OCI-LY3 (cell line): ENCODE results near the gene TMEM147.

Source experiments
- H2AFZ ChIP-seq: fragments of 200-600, 300-600 bp; shearing (Covaris generic); 2 replicates; pipeline ENCODE4 v1.6.0; 2014; ENCODE audit warnings: antibody characterized with exemption, low read depth, low read length
- H3K27ac ChIP-seq: fragments of 200-600, 300-600 bp; sonication (generic); 2 replicates; pipeline ENCODE4 v1.5.1; 2014; ENCODE audit warnings: mild to moderate bottlenecking, low read length, moderate library complexity, mixed read lengths
- H3K27me3 ChIP-seq: fragments of 200-600, 300-600 bp; sonication (generic); 2 replicates; pipeline ENCODE4 v1.6.1; 2014; ENCODE audit warnings: low read depth, low read length, mixed read lengths
- H3K36me3 ChIP-seq: fragments of 200-600, 300-600 bp; sonication (generic); replicated peaks from 2 replicates; pipeline ENCODE3; 2014; ENCODE audit warnings: low read depth, low read length, mixed read lengths
- H3K4me1 ChIP-seq: fragments of 300-600, 200-600 bp; sonication (generic); 2 replicates; pipeline ENCODE4 v1.6.1; 2014; ENCODE audit warnings: low read length, mixed read lengths
- H3K4me2 ChIP-seq: fragments of 200-600, 300-600 bp; sonication (generic); 2 replicates; pipeline ENCODE4 v1.6.1; 2014; ENCODE audit warnings: low read length, mixed read lengths
- H3K4me3 ChIP-seq: fragments of 300-600, 200-600 bp; sonication (generic); 2 replicates; pipeline ENCODE4 v1.5.1; 2014; ENCODE audit warnings: antibody characterized with exemption, mild to moderate bottlenecking, low read length, moderate library complexity
- H3K79me2 ChIP-seq: fragments of 300-600, 200-600 bp; shearing (Covaris generic); 2 replicates; pipeline ENCODE4 v1.6.1; 2014; ENCODE audit warnings: mild to moderate bottlenecking, low read length, mixed read lengths
- H3K9ac ChIP-seq: fragments of 300-600, 200-600 bp; shearing (Covaris generic); 2 replicates; pipeline ENCODE4 v1.6.0; 2014; ENCODE audit warnings: mild to moderate bottlenecking, low read length, moderate library complexity
- H3K9me3 ChIP-seq: fragments of 200-600, 300-600 bp; shearing (Covaris generic); 2 replicates; pipeline ENCODE4 v1.6.1; 2014; ENCODE audit warnings: low read length, mixed read lengths; ENCODE audit not compliant: insufficient read depth
- H4K20me1 ChIP-seq: fragments of 200-600, 300-600 bp; sonication (generic); 2 replicates; pipeline ENCODE4 v1.6.1; 2016; ENCODE audit warnings: low read length, mixed read lengths; ENCODE audit not compliant: insufficient read depth
- CTCF ChIP-seq: fragments of 200-600, 300-600 bp; sonication (generic); IDR thresholded peaks from 2 replicates; pipeline ENCODE4 v1.5.1; 2014; ENCODE audit warnings: antibody characterized with exemption, low read length, low read depth
- EZH2phosphoT487 ChIP-seq: fragments of 200-600 bp; shearing (Covaris generic); IDR thresholded peaks from 2 replicates; pipeline ENCODE4 v1.6.1; 2018; ENCODE audit warnings: antibody characterized with exemption, mixed run types, low read depth

Gene TMEM147

GRCh38 chr19:35553385-35554000, 8.1 kb downstream of the TMEM147 start:
- Histone ChIP-seq H2AFZ (no peak overlapping the region), H3K9ac (no peak overlapping the region), H3K79me2 (no peaks in the 10 kb centered on the region), H3K27ac (no peak overlapping the region), H3K9me3 (no peaks in the 10 kb centered on the region), H3K4me2 (no peak overlapping the region), H3K4me3 (no peak overlapping the region), H4K20me1 (no peaks in the 10 kb centered on the region), H3K36me3 (peaks cover 9% of the 10 kb centered on the region), H3K27me3 (no peaks in the 10 kb centered on the region), H3K4me1 (peaks cover 8% of the 10 kb centered on the region; the same call in 1 of the 2 replicates)
- TF ChIP-seq CTCF = no peak
- no peak for TF ChIP-seq EZH2phosphoT487

- H3K4me3 ChIP-seq = no peak overlapping the region
- no peaks in the 10 kb centered on the region for H3K27me3 ChIP-seq
- H2AFZ ChIP-seq = no peak overlapping the region
- no peaks in the 10 kb centered on the region for H3K79me2 ChIP-seq
- peaks cover 9% of the 10 kb centered on the region for H3K36me3 ChIP-seq
- peaks cover 8% of the 10 kb centered on the region for H3K4me1 ChIP-seq
- H3K9me3 ChIP-seq = no peaks in the 10 kb centered on the region
- H3K9ac ChIP-seq = no peak overlapping the region
- H3K4me2 ChIP-seq = no peak overlapping the region
- H4K20me1 ChIP-seq = no peaks in the 10 kb centered on the region
- TF ChIP-seq EZH2phosphoT487 (no peak), CTCF (no peak)
- no peak overlapping the region for H3K27ac ChIP-seq
These were observed 8.7 kb downstream of the TMEM147 start for GRCh38 chr19:35554076-35554475.

DNA sequence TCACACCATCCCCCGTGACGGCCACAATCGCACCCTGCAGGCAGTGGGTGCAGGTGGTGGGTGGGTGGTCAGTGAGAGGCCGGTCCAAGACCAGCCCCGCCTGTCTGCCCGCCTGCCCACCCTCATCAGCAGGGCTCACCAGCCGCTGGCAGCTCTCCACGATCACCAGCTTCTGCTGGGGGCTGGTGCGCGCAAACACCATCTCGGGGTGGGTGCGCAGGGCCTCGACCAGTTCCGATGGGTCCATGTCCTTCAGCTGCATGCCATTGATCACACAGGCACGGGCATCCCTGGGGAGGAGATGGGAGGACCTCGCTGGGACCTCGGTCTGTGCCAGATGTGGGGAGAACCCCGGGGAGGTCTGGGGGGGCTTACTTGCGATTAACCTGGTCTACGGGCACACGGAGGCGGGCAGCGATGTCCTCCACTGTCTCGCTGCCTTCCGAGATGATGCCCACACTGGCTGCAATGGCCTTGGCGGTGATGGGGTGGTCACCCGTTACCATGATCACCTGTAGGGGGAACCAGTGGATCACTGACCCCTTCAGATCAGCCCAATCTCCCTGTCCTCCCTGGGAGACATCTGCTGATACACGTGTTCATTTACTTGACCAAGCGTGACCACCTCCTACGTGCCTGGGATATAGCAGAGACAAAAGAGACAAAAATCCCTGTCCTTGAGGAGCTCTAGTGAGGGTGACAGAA, 10.0 kb downstream of the TMEM147 start:
- Histone ChIP-seq H3K79me2 (no peaks in the 10 kb centered on the region), H3K4me3 (no peak overlapping the region), H2AFZ (no peak overlapping the region), H3K4me1 (peaks cover 14% of the 10 kb centered on the region), H3K4me2 (no peak overlapping the region), H3K9me3 (no peaks in the 10 kb centered on the region), H3K9ac (no peak overlapping the region), H4K20me1 (no peaks in the 10 kb centered on the region), H3K36me3 (peaks cover 5% of the 10 kb centered on the region), H3K27me3 (peaks cover 6% of the 10 kb centered on the region), H3K27ac (no peak overlapping the region)
- peak; percentile 54 for TF ChIP-seq CTCF
- no peak for TF ChIP-seq EZH2phosphoT487

GRCh38 chr19:35556025-35556590, 10.7 kb downstream of the TMEM147 start:
- peaks cover 8% of the 10 kb centered on the region for H3K27me3 ChIP-seq
- no peaks in the 10 kb centered on the region for H3K79me2 ChIP-seq
- no peak overlapping the region for H3K4me2 ChIP-seq
- no peak overlapping the region for H3K27ac ChIP-seq
- H3K9ac ChIP-seq = no peak overlapping the region
- H4K20me1 ChIP-seq = no peaks in the 10 kb centered on the region
- no peak for TF ChIP-seq CTCF
- TF ChIP-seq EZH2phosphoT487 = no peak
- H3K4me1 ChIP-seq = peaks cover 14% of the 10 kb centered on the region
- H3K9me3 ChIP-seq = no peaks in the 10 kb centered on the region
- no peaks in the 10 kb centered on the region for H3K36me3 ChIP-seq
- H2AFZ ChIP-seq = no peak overlapping the region
- H3K4me3 ChIP-seq = no peak overlapping the region
